Stimulated activated CD4-positive, alpha-beta T cell treated with anti-CD3 and anti-CD28 coated beads, TNF-alpha, amount 100 ng/mL, for 4 hours (primary cell): ENCODE data around the gene HOXA9.

ENCODE experiments used
- DNase-seq, 3 experiments: peaks; one replicate each; pipeline ENCODE4 v3.0.0-alpha.2; 2020; ENCODE audit warnings: low read depth in 3 of 3

Gene HOXA9

DNA sequence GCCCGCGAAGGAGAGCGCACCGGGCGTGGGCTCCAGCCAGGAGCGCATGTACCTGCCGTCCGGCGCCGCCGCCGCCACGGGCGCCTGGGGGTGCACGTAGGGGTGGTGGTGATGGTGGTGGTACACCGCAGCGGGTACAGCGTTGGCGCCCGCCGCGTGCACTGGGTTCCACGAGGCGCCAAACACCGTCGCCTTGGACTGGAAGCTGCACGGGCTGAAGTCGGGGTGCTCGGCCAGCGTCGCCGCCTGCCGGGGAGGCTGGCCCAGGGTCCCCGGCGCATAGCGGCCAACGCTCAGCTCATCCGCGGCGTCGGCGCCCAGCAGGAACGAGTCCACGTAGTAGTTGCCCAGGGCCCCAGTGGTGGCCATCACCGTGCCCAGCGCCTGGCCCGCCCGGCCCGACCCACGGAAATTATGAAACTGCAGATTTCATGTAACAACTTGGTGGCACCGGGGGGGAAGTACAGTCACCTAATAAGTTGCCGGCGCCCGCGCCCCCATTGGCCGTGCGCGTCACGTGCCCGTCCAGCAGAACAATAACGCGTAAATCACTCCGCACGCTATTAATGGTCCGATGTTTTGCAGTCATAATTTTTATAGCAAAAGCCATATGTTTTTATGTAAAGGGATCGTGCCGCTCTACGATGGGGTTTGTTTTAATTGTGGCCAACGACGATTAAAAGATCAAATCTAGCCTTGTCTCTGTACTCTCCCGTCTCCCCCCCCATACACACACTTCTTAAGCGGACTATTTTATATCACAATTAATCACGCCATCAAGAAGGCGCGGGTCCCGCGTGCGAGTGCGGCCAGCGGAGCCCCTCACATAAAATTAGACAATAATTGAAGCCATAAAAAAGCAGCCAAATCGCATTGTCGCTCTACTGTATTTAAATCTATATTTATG is at the start of gene HOXA9:
Gene HOXA9, minus strand, starts transcription at position 449 of the 907 bp plus-strand sequence. Its CDS starts 80 bp downstream, at position 369.
- no peak for DNase-seq

DNA sequence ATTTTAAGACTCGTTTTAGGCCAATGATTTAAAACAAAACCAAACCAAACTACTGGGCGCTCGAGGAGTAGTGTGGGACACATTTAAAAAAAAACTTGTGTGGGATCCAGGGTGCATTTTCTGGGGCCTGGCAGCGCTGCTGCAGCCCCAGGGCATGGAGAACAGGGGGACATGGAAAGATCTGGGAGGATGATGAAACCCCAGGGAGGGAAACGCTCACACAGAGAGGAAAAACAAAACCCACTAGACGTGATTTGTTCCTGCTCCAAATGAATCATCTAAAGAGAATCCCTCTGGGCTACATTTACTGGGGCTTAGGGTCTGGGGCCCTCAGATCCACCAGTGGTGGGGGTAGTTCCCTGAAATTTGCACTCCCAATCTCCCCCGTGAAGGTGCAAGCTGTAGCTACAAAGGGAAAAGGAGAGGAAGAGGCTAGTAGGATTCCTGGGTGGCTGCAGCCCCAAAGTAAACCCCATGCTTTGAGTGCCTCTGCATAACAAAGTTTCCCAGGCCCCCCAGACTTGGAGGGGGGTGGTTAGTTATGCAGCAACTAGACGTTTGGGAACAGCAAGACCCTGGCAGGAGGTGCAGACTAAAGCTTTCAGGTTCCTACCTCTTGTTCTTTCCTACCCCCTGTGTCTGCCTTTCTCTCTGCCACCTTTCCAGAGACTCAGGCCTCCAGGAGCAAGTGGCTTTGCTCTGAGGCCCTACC is 49.1 kb upstream of the HOXA9 start:
- no peak for DNase-seq

DNA sequence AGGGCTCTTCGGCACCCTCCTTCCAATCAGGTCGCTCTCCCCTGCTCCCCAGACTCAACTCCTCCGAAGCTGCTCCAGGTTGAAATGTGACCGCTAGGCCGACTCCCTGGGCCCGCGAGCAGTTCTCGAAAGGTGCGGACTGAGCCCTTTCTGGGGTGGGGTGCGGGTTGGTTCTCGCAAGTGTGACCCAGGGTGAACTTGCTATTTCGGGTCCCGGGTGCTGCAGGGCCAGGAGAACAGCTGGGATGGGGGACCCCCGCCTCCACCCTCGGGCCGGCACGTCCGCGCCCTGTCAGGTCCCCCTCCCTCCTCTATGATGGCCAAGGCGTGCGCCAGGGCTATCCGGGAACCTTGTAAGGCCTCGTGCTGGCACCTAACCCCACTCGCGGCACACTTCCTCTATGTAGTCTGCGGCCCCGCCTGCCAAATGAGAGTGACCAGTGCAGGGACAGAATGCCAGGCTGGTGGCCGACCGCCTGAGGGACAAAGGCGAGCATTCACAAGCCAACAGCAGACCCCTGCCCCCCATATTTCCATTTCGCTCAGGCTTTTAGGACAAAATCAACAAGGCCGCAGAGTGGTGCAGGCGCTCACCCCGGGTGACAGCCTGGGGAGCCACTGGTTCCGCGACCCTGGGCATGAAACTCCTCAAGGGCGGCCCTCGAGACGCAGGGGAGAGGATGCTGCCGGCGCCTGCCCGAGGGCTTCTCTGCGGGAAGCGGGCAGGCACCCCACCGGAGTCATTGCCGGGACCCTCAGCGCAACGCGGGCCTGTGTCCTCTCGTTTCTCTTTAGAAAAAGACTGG is 48.3 kb upstream of the HOXA9 start:
- no peak for DNase-seq

DNA sequence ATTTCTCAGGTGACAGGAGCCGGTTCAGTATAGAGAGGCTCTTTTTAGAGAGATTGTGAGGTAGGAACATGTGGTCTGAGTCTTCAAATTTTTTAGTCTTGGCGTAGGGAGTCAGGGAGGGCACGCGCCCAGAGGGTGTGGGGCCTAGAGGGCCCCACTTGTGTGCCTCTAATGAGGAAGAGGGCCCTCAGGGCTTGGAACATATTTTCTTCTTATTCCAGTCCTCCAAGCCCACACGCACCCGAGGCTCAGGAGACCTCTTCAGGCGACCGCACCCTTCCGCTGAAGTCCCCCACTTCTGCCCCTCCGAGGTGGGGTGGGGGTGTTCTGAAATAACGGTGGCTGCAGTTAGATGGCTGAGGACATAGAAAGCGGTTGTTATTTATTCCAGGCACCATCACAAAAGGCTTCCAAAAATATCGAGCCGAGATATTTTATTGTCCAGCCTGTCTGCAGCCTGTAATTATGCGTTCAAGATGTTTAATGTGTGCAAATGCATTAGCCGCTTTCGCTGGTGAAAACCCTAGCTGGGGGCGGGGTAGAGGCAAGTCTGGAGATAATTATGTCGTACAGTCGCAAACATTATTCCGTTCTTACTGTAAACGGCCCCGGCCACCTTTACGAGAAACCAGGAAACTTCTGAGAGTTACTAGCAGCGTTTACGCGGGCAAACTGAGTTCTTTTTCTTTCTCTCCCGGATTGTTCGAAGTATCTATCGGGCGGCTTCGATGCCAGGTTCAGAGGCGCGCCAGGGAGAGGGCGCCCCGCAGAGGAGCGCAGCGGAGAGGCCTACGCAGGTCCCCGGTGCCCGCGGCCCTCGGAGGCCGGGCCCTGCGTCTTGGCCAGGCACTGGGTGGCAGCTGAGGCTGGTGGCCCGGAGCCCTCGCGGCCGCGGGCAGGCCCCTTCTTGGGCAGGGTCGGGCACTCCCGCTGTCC is 47.4 kb upstream of the HOXA9 start:
- DNase-seq = no peak

DNA sequence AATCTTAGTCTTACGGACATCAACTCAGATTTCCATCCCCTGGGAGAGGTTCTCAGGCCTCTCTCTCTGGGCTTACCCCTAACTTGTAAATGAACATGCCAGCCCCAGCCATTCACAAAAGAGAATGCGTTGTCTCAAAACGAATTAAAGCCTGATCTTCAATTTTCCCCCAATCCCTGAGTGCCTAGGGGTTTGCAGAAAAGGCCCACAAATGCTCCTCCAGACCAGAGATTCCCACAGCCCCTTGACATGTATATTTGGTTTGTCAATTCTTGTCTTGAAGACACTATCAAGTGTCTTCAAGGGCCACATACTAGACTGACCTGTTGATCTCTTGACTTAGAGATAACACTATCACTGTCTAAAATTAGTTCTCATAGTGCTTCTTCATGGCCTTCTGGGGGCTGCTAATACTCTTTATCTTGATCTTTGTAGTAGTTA is 46.4 kb upstream of the HOXA9 start:
- DNase-seq = no peak

DNA sequence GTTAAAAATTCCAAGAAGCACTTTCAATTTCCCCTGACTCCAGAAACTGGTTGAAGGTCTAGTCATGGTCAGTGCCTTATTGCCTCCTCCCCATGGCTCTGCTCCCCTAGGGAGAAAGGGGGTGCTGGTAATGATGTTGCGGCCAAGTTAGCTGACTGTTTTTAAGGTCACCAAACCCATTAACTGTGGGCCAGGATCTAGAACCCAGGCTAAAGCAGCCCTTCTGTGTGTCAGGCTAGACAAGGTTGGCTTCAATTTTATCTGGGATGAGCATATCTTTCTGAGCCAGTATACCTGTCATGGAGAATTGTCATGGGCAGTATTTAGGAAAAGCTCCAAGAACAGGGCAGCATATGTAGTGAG is 45.7 kb upstream of the HOXA9 start:
- DNase-seq = no peak

DNA sequence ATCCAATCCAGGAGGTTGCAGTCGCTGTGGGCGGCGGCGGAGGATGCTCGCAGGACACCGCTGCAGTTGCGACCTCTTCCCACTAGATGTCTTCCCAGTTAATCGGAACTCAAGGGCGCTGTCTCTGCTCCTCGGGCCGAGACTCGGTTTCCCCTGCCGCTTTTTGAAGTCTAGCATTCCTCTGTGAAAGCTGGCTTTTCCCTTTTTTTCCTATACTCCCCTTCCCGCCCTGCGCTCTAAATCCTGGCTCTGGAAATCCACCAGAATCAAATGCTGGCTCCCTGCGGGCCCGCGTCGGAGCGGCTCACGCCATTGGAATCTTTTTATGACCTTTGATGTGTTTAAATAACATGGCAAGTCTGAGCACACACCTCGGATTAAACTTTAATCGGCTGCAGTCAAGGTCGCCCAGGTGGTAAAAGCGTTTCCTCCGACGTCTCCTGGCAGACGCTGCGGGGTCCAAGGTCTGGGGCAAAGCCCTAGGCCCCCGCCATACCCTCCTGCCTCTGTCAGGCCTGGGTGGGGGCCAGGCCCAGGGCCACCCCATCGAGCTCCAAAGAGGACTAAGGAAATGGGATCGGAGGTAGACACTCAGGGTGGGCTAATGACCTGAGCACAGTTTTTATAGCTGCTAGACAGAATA is 45.2 kb upstream of the HOXA9 start:
- no peak for DNase-seq

DNA sequence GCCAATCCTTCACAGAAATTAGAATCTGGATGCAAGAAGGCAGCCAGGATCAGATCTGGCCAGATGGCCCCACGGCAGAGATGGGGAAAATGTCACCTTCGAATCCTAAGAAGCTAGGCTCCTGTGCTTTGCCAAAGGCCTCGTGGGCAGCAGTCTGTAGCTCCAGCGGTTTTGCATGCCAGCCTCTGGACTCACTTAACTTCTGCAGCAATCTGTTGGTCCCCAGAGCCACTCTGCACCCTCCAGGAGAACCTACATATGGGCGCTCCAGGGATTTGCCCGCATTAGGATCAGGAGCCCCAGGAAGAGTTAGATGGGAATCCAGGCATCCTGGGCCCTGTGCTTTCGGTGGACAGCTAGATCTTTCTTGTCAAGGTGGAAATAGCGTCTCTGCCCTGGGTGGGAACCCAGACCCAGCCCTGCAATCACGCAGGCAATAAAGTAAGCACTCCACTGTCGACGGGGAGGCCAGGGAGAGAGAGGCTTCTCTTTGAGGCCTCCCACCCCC is 44.6 kb upstream of the HOXA9 start:
- no peak for DNase-seq

DNA sequence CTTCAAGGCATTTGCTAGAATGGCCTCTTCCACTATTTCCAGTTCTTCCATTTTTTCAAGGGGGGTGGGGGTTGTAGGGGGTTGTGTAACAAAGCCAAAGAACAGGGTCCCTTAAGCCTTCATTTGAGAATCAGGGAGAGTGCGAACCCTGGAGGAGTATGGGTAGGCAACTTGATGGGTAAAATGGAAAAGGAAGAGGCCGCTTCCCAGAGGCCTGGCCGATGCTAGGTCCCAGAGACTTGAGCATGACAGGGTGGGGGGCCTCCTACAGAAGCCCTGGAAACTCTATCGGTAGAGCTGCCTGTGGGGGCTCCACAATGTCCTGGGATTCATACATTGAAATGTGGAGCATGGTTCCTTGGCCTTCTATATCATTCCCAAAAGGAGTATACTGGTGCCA is 43.7 kb upstream of the HOXA9 start:
- no peak for DNase-seq

DNA sequence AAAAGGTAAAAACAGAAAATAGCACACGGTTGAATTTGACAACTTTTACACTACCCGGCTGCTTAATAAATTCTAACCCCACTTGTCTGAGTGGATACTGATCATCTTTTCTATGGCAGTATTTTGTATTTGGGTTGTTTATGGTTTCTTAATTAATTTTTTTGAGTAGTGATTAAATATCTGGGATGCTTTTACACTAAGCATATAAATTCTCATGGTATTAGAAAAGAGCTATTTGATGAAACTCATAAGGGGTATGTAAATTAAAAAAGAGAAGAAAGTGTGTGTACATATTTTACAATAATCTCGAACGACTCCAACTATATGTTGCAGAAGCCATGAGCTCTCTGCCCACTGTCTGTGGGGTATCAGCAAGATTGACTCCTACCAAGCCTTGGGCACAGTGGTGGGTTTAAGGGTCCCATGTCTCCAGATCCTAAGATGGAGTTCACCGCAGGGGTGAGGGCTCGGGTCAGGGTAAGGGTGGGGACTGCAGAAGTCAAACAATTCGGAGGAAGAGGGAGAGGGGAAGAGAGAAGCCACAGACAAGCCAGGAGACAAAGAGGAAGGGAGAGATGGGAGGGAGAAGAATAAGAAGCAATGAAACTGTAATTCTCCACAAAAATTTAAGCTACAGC is 42.1 kb upstream of the HOXA9 start:
- DNase-seq = no peak

DNA sequence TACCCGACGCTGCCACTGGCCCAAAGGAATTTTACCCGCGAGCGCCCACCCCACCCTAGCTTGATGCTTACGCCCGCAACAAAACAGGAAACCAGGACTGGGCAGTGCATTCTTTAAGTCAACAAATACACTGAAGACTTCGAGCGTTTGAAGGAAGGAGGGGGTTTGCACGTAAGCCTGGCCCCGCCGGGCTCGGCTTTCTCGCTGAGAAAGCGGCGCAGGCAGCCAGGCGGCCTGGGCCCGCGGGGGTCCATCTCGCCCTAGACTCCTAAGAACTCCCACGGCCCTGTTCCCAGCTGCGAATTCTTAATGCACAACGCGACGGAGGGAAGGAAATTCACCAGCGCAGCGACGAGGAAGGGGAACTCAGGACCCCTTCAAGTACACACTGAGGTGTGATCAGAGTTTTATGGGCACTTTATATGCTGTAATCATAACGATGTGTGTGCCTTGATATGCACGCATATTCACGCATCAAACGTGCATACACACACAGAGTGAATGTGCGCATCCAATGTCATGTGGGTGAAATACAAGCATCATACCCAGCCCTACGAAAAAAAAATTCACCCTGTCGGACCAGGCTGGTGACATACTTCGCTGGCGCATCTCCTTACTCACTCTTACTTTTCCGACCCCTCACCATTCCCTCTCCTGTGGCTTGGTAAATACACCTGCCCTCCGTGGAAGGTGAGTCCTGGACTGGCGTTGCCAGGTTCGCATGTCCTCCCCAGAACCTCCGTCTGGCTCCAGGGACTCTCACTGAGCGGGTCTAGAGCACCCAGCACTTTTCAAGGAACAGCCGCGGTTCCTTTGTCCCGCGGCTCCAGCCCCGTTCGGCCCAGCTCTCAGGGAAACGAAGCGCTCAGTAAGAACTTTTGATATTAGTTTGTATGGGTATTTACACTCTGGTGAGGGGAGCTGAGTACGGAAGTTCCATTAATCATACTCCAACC is 40.3 kb upstream of the HOXA9 start:
- DNase-seq = no peak

DNA sequence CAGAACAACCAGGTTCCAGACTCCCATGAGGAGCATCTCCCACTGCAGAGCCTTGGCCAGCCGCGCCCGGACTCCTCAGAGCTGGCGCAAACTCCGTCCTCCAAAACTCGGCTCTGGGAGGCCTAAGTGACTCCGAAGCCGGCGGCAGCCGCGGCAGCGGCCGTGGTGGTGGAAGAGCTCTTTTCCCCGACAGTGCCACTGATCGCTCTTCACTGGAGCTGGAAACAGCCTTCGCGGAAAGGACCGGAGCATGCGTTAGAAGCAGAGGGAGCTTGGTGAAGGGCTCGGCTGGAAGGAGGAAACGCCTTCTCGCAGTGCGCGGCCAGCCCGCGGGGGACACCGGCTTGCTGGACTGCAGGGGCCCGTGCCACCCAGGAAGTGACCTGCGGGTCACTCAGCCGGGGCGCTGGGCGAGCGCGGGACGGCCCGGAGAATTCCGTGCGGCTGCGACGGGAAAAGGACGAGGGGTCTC is 39.5 kb upstream of the HOXA9 start:
- DNase-seq = no peak

DNA sequence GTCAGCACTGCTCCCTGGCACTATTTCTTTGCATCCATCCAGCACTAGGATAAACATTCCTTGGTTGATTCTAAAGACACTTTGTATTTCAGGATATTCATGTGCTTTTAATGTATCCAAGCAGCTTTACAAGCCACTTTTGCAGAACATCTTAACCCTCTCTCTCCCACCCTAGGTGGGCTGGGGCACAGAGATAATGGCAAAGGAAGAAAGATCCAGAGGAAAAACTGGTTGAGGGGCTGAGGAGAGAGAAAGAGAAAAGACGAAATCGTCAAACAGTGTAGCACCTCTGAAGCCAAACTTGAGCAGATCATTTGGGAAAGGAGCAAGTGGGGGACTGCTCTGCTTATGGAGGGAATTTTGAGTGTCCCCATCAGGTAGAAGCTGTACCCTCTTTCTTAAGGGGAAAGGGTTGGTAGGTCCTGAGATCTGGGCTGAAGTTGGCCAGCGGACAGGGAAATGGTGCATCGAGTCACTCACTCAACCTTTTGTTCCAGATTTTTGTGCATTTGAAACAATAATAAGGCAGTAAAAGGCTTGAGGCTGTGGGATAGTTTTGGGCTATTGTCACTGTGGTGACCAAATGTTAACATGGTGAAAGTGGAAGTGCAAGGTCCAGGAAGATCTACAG is 38.7 kb upstream of the HOXA9 start:
- no peak for DNase-seq

DNA sequence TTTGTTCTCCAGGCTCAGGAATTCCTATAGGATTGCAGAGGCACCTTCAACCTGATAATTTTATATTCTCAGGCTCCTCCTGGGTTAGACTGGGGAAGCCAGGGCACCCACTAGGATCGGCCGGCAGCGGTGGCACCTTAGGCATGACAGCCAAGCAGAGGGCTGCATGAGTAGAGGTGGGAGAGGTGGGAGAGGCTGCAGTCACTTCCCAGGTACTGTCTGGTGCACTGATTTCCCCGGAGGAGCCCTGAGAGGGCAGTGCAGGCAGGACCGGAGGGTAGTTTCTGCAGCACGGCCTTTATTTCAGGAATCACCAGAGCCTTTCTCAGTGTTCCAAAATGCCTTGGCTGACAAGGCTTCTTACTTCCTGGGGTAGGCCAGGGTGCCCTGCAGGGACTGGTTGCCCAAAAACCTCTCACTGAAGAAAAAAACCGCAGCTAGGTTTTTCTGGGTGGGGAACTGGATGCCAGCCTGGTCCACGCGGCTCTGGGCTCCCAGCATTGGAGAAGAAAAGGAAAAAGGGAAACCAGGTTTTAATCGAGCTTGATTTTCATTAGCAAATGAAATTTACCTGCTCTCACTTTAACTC is 38.1 kb upstream of the HOXA9 start:
- no peak for DNase-seq

DNA sequence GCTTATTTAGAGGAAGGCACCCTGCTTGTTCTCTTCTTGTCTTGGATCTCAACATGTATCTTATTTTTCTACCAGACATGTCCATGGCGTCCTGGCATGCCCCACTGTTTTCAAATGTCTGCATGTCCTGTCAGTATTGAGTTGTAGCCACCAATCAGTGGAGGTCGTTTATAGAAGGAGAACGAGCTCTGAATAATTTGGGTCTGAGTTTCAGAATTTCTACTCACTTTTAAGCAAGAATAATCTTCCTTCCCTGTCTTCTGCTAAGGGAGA is 37.5 kb upstream of the HOXA9 start:
- DNase-seq = no peak

DNA sequence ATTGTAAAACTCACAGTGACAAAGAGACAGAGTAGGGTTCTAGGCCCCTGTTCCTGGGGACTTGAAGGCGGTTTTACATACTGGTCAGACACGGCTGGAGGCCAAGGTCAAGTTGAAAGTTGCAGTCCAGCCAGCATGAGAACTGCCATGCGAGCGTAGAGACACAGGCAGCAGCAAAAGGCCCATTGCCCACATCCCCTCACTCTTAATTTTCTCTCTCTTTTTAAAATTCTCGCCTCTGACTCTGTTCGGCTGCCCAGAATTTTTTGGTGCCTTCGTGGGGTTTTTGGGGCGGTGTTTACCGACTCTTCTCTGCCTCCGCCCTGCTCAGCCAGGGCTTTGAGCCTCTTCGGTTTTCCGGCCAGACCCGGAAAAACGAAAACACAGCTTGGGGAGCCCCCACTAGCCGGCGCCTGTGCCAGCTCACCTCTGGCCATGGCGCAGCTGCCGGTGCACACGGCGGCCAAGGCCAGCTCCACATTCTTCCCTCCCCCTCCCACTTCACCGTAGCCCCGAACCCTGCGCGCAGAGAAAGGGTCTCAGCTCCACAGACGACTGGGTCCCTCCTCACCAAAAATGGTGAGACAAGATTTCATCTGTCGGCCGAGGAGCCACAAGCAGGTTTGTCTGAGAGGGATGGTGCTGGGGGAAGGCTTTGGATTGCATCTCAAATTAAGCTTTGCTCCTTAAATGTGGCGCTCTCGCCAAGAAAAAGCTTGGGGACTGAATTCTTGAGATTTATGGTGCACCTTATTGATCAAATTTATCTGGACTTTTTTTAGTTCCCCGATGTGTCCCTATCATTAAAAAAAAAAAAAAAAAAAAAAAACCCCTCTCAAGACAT is 36.9 kb upstream of the HOXA9 start:
- no peak for DNase-seq

DNA sequence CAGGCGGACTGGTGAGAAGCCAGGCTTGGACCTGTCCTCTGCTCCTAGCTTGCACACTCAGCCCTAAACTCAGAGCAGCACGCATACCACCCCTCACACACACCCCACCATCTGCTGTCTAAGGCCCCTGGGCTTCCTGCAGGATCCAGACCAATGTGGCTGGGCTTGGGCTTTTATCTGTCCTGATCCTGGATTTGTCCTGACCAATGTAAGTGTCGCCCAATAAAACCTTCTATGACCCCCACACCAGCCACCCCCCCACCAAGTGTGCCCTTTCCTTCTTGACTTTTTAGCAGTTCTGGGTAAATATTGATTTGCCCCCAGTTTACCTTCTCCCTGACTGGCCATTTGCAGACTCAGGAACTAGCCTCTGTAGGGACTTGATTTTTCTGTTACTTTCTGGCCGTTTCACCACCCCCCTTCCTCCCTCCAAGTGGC is 36.3 kb upstream of the HOXA9 start:
- DNase-seq = no peak
